Pancreas (tissue), 10 donors: ENCODE results near the gene MESD. TPM values are rescaled to one million over a fixed set of nuclear protein-coding genes. Genes with fewer than 3 reads are reported as not detected.

ENCODE experiments used
- ATAC-seq, 4 donors: fragments of 200-7000 bp; cut with Tn5 transposase; one replicate each; pipeline versions ENCODE4 v1.8.0 to v1.9.1; 2020; ENCODE audit warnings: mild to moderate bottlenecking in 4 of 4, moderate library complexity in 4 of 4
- DNase-seq, 6 donors: peaks; one replicate each; pipeline ENCODE4 v3.0.0-alpha.2; 2020
- FAIRE-seq: peaks from 2 replicates; lab custom pipeline; 2012; peaks lifted over from hg19 to GRCh38; lab: Jason Lieb, UNC
- H3K27ac ChIP-seq, 4 donors: fragments of 200-600 bp; sonication (generic); 1 replicate in 3 of 4; 2 replicates in 1 of 4; pipeline versions ENCODE4 v1.5.0 to v1.8.0; 2020
- H3K27me3 ChIP-seq, 4 donors: fragments of 200-600 bp; one replicate each; pipeline ENCODE4 v1.8.0; 2021
- H3K36me3 ChIP-seq, 3 donors: fragments of 200-600 bp; sonication (generic) in 1 of 3; one replicate each; pipeline versions ENCODE4 v1.5.0 to v1.8.0; 2020 to 2021
- H3K4me1 ChIP-seq, 3 donors: fragments of 200-600 bp; one replicate each; pipeline ENCODE4 v1.8.0; 2021
- H3K4me3 ChIP-seq, 4 donors: fragments of 200-600 bp; sonication (generic) in 2 of 4; one replicate each; pipeline versions ENCODE4 v1.5.0 to v1.8.0; 2020 to 2021
- H3K9me3 ChIP-seq, 4 donors: fragments of 200-600 bp; one replicate each; pipeline ENCODE4 v1.8.0; 2021
- WGBS, 2 donors: extraction: QIAGEN DNeasy Blood & Tissue Kit; methylation state at CpG; one replicate each; pipeline ENCODE4 v1.1.7; 2013; 5-methylcytosine and 5-hydroxymethylcytosine counted together
- intact Hi-C, 3 donors: fragments of 100-400 bp; cut with DNase I; formaldehyde crosslinking; loops; one replicate each; pipeline versions ENCODE4 v1.11.1 to v1.14.2; 2022
- polyA plus RNA-seq, 2 donors: library from polyadenylated mRNA; stranded (reverse); fragments of 200-250 nt; gene quantifications; one replicate each; pipeline ENCODE4 v1.2.3, GENCODE V29; 2013
- total RNA-seq, 6 donors: library from RNA; stranded (reverse); fragmentation: NEBNext Ultra II Directional in 4 of 6; extraction: Animal tissue kit (Norgen Biotek cat#: 25700) in 4 of 6; gene quantifications; one replicate each; pipeline versions ENCODE4 v1.2.1 to v1.2.4, GENCODE V29; 2021 to 2023
- TF ChIP-seq, protein P1 (sequence below), 4 donors: fragments of 200-600 bp; sonication (generic) in 3 of 4; IDR thresholded peaks; one replicate each; pipeline versions ENCODE4 v1.5.0 to v1.8.0; 2021; ENCODE audit warnings: antibody characterized with exemption in 4 of 4
- donor health status: healthy with polysubstance abuse.
- donor health status: DM: no; HTN: no; CAD: no; lungs with moderate emphysema.
- donor health status: DM: no; HTN: no; CAD: no.
- donor health status: control.
- donor health status: control.
- donor health status: Bipolar disorder and iron deficiency.
- donor health status: DM: yes; HTN: yes; CAD: no.
- donor health status: DM: no; HTN: no; CAD: no.
- donor health status: DM: no; HTN: no; CAD: no.
- donor health status: DM: yes; HTN: yes; CAD: no.

Gene MESD
- total and polyA plus RNA-seq, 8 donors: 10.5 to 18.5 (median 13.1) TPM

DNA sequence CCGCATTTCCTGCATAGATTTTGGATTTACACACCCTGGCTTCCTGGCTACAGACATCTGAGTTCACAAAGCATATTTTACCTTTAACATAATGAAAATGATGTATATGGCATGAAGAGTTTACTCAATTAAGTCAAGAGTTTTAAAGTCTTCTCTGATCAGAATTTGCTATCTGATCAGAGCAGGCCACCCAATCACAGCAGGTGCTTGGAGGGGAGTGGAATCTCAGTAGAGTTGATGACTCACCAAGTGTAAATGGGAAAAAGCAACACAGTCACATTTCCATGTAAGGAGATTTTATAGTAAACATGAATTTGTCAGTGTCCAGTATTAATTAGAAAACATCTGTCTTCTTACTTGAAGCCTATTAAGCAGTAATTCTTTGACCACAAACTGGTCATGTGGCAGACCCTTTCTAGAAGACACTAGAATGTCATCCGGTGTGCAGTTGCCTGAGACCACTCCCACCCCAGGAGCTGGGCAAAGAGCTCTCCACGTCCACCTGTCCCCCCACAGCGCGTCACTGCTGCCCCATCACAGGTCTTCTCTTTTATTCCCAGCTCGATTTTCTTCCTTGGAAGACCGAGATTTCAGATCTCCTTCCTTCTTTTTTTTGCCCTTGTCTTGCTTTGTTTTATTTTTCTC lies 10.8 kb downstream of the MESD start:
- WGBS, 2 donors: 89 to 95% methylated on average over 7 of the region's 7 CpGs
- intact Hi-C loops: loop anchor here in 1 of 3 donors (10.0 kb wide), 3 partner anchors 194 to 524 kb away; no protein-coding TSS in a partner anchor
- FAIRE-seq (no peak), DNase-seq (no peak), ATAC-seq (peak; percentile 66 to 84 (median 76))
- Histone ChIP-seq H3K27ac (peak overlapping the region in 3 of 4 donors; percentile 13 to 59 (median 39)), H3K36me3 (peaks cover 0 to 12% (median 3%) of the 10 kb centered on the region in 3 donors), H3K9me3 (no peaks in the 10 kb centered on the region), H3K4me3 (no peak overlapping the region), H3K27me3 (no peaks in the 10 kb centered on the region), H3K4me1 (peaks cover 0 to 13% (median 0%) of the 10 kb centered on the region in 3 donors)
- TF ChIP-seq, protein P1, sequence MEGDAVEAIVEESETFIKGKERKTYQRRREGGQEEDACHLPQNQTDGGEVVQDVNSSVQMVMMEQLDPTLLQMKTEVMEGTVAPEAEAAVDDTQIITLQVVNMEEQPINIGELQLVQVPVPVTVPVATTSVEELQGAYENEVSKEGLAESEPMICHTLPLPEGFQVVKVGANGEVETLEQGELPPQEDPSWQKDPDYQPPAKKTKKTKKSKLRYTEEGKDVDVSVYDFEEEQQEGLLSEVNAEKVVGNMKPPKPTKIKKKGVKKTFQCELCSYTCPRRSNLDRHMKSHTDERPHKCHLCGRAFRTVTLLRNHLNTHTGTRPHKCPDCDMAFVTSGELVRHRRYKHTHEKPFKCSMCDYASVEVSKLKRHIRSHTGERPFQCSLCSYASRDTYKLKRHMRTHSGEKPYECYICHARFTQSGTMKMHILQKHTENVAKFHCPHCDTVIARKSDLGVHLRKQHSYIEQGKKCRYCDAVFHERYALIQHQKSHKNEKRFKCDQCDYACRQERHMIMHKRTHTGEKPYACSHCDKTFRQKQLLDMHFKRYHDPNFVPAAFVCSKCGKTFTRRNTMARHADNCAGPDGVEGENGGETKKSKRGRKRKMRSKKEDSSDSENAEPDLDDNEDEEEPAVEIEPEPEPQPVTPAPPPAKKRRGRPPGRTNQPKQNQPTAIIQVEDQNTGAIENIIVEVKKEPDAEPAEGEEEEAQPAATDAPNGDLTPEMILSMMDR (IDR thresholded peaks at IDR 0.05): no peak

DNA sequence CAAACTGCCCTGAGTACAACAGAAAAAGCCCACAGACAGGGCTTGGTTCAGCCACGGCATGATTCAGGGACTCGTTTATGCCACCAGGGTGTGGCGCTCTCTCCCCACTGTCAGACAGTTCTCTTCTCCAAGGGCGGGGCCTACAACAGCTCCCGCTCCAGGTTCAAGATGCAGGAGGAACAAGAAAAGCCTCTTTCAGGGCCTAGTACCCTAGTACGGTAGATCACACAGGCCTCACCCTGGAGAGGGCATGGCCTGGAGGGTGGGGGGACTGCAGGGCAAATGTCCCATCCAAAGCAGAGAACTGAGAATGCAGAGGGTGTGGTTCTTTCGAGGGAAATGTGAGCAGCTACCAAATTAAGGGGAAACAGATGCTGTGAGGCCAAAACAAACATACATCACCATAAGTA lies 12.0 kb downstream of the MESD start:
- DNase-seq (peak in 5 of 6 donors; percentile 27 to 67 (median 40)), ATAC-seq (peak; percentile 42 to 88 (median 78)), FAIRE-seq (no peak)
- intact Hi-C loops: loop anchor here in 1 of 3 donors (10.0 kb wide), 3 partner anchors 193 to 523 kb away; no protein-coding TSS in a partner anchor
- Histone ChIP-seq H3K4me1 (peaks cover 0 to 13% (median 0%) of the 10 kb centered on the region in 3 donors), H3K9me3 (no peaks in the 10 kb centered on the region), H3K27ac (no peak overlapping the region), H3K27me3 (no peaks in the 10 kb centered on the region), H3K36me3 (peaks cover 0 to 12% (median 3%) of the 10 kb centered on the region in 3 donors), H3K4me3 (no peak overlapping the region)
- 41 to 43% methylated on average over 7 of the region's 7 CpGs for WGBS, 2 donors
- TF ChIP-seq, protein P1 (IDR thresholded peaks at IDR 0.05): peak in 2 of 4 donors; percentile 9 to 13

DNA sequence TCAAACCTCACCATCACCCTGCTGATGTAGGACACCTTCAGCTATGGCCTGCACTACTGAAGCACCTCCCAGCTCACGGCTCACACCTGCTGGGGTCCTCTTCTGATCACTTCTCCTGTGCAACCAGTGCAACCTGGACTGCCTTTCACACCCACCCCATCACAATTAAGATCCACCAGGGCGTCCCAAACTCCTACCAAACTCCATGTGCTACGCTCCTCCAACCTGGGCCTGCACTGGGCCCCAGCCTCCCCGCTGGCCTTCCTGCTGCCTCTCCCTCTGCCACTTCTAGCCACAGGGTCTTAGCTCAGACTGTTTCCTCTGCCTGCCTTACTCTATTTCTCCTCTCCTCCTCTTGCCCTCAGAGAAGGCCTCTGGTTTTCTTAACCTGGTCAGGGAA lies 12.8 kb downstream of the MESD start:
- intact Hi-C loops: loop anchor here in 1 of 3 donors (10.0 kb wide), 3 partner anchors 192 to 522 kb away; no protein-coding TSS in a partner anchor
- 93 to 94% methylated on average over 4 of the region's 4 CpGs for WGBS, 2 donors
- Histone ChIP-seq H3K27ac (no peak overlapping the region), H3K9me3 (no peaks in the 10 kb centered on the region), H3K36me3 (peaks cover 0 to 12% (median 3%) of the 10 kb centered on the region in 3 donors), H3K27me3 (no peaks in the 10 kb centered on the region), H3K4me3 (no peak overlapping the region), H3K4me1 (peaks cover 0 to 13% (median 0%) of the 10 kb centered on the region in 3 donors)
- TF ChIP-seq, protein P1 (IDR thresholded peaks at IDR 0.05): no peak
- DNase-seq (no peak), FAIRE-seq (no peak), ATAC-seq (peak in 1 of 4 donors; percentile 13)

DNA sequence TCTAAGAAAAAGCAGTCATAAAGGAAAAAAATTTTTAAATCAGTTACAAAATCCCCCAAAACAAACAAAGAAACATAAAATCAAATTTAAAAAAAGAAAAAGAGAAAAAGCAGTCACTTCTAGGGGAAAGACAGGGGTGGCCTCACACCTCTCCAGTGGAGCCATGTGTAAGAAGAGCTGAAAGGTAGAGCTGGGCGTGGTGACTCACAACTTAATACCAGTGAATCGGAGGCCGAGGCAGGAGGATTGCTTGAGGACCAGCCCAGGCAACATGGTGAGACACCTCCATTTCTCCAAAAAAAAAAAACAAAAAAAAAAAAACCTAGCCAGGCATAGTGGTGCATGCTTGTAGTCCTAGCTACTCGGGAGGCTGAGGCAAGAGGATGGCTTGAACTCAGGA lies 14.7 kb downstream of the MESD start:
- Histone ChIP-seq H3K36me3 (peaks cover 0 to 6% (median 0%) of the 10 kb centered on the region in 3 donors), H3K9me3 (no peaks in the 10 kb centered on the region), H3K4me1 (peaks cover 0 to 13% (median 0%) of the 10 kb centered on the region in 3 donors), H3K27ac (no peak overlapping the region), H3K4me3 (no peak overlapping the region), H3K27me3 (no peaks in the 10 kb centered on the region)
- no peak for DNase-seq
- 92 to 95% methylated on average over 4 of the region's 4 CpGs for WGBS, 2 donors
- intact Hi-C loops: loop anchor here in 1 of 3 donors (10.0 kb wide), 3 partner anchors 190 to 520 kb away; no protein-coding TSS in a partner anchor
- FAIRE-seq: no peak
- no peak for ATAC-seq
- TF ChIP-seq, protein P1 (IDR thresholded peaks at IDR 0.05): no peak
